GM19238 (cell line): ENCODE data around the gene AQP12B.

Experiments
- DNase-seq: peaks from one replicate; pipeline ENCODE4 v3.0.0; 2011; ENCODE audit warnings: low spot score; ENCODE audit not compliant: insufficient read length

Gene AQP12B

GRCh38 chr2:240717681-240718581 is 35.2 kb upstream of the AQP12B start:
- no peak for DNase-seq

- DNase-seq, result no peak
Observed at GRCh38 chr2:240717181-240717641, 34.5 kb upstream of the AQP12B start.

GRCh38 chr2:240716130-240716798 is 33.6 kb upstream of the AQP12B start:
- DNase-seq, result no peak

- no peak for DNase-seq
Observed at GRCh38 chr2:240714747-240715725, 32.4 kb upstream of the AQP12B start.

- DNase-seq, result no peak
Observed at GRCh38 chr2:240713928-240714746, 31.5 kb upstream of the AQP12B start.

GRCh38 chr2:240713071-240713927 is 30.6 kb upstream of the AQP12B start:
- DNase-seq, result no peak

- no peak for DNase-seq
Observed at GRCh38 chr2:240712121-240712520, 29.4 kb upstream of the AQP12B start.

- DNase-seq, result no peak
Observed at GRCh38 chr2:240711701-240712100, 29.0 kb upstream of the AQP12B start.

GRCh38 chr2:240711296-240711695 is 28.6 kb upstream of the AQP12B start:
- no peak for DNase-seq

GRCh38 chr2:240708457-240708856 is 25.8 kb upstream of the AQP12B start:
- DNase-seq, result no peak

- no peak for DNase-seq
Observed at GRCh38 chr2:240707821-240708220, 25.1 kb upstream of the AQP12B start.

- DNase-seq, result no peak
Observed at GRCh38 chr2:240707043-240707756, 24.5 kb upstream of the AQP12B start.

GRCh38 chr2:240705204-240705791 is 22.6 kb upstream of the AQP12B start:
- no peak for DNase-seq

- no peak for DNase-seq
Observed at GRCh38 chr2:240704651-240705050, 22.0 kb upstream of the AQP12B start.

- no peak for DNase-seq
Observed at GRCh38 chr2:240703417-240704341, 21.0 kb upstream of the AQP12B start.

- DNase-seq, result no peak
Observed at GRCh38 chr2:240702640-240703011, 19.9 kb upstream of the AQP12B start.
